Ascending aorta (tissue), 2 donors: ENCODE results near the gene ADARB1. TPM values are rescaled to one million over a fixed set of nuclear protein-coding genes. Genes with fewer than 3 reads are reported as not detected.

Source experiments
- DNase-seq, 2 donors: peaks; one replicate each; pipeline ENCODE4 v3.0.0-alpha.2; 2019; ENCODE audit warnings: low spot score in 2 of 2
- H3K27ac ChIP-seq, 2 donors: fragments of 200-600 bp; sonication (generic); one replicate each; pipeline ENCODE4 v1.5.1; 2016 to 2017; ENCODE audit warnings: mild to moderate bottlenecking in 1 of 2
- H3K27me3 ChIP-seq: fragments of 200-600 bp; sonication (generic); one replicate; pipeline ENCODE4 v1.5.1; 2017
- H3K36me3 ChIP-seq, 2 donors: fragments of 200-600 bp; sonication (generic); one replicate each; pipeline ENCODE4 v1.5.1; 2016
- H3K4me1 ChIP-seq, 2 donors: fragments of 200-600 bp; sonication (generic); one replicate each; pipeline ENCODE4 v1.5.1; 2016 to 2017; ENCODE audit warnings: mild to moderate bottlenecking in 1 of 2
- H3K4me3 ChIP-seq, 2 donors: fragments of 200-600 bp; sonication (generic); one replicate each; pipeline ENCODE4 v1.5.1; 2016 to 2017; ENCODE audit warnings: mild to moderate bottlenecking in 1 of 2
- H3K9me3 ChIP-seq, 2 donors: fragments of 200-600 bp; sonication (generic); one replicate each; pipeline ENCODE4 v1.5.1; 2016
- intact Hi-C: fragments of 100-400 bp; cut with DNase I; formaldehyde crosslinking; loops from one replicate; pipeline ENCODE4 v1.15.1; 2023
- total RNA-seq: library from RNA; depleted of rRNA; stranded (reverse); fragments of >200 nt; gene quantifications from one replicate; pipeline ENCODE4 v1.1.0, GENCODE V29; 2016
- TF ChIP-seq, protein P1 (sequence below), 3 experiments: fragments of 200-600 bp in 2 of 3; fragments of 450-650 bp in 1 of 3; sonication (generic) in 2 of 3; IDR thresholded peaks; one replicate each; pipeline ENCODE4 v1.5.1; 2016 to 2019; ENCODE audit warnings: antibody characterized with exemption in 3 of 3, mild to moderate bottlenecking in 1 of 3, moderate library complexity in 1 of 3

ADARB1 gene
- total RNA-seq, 1 donor from 2014 or later = 82.9 TPM

DNA sequence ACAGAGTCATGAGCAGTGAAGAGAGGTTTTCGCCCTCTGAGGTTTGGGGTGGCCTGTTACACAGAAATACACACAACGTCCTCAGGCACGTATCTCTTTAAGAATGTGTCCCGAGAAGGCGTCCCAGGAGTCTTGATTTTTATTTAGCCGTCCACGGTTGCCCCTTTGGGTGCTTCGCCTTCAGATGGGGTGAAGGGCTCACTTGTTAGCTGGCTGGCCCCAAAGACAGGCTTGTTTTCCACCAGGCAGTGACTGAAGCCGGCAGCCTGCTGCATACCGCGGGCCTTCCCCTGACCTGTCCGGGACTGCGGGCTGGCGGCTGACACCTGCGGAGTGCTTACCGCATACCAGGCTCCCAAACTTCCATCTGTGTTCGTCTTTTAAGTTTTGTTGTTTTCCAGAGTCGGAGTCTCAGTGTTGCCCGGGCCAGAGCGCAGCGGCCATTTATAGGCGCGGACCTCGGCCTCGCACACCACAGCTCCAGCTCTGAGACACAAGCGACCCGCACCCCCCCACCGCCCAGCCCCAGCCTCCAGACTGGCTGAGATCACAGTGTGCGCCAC, 1.6 kb upstream of the ADARB1 start:
- Histone ChIP-seq H3K36me3 (no peaks in the 10 kb centered on the region), H3K9me3 (no peaks in the 10 kb centered on the region), H3K27ac (peak overlapping the region; percentile 87 to 89), H3K4me1 (peaks cover 0 to 10% of the 10 kb centered on the region in 2 donors), H3K27me3 (no peaks in the 10 kb centered on the region), H3K4me3 (peak overlapping the region in 1 of 2 donors; percentile 76)
- peak in 1 of 2 donors; percentile 64 for DNase-seq
- intact Hi-C loops = loop anchor here (5.0 kb wide), 1 partner anchor 71 kb away; no protein-coding TSS in a partner anchor
- TF ChIP-seq, protein P1, sequence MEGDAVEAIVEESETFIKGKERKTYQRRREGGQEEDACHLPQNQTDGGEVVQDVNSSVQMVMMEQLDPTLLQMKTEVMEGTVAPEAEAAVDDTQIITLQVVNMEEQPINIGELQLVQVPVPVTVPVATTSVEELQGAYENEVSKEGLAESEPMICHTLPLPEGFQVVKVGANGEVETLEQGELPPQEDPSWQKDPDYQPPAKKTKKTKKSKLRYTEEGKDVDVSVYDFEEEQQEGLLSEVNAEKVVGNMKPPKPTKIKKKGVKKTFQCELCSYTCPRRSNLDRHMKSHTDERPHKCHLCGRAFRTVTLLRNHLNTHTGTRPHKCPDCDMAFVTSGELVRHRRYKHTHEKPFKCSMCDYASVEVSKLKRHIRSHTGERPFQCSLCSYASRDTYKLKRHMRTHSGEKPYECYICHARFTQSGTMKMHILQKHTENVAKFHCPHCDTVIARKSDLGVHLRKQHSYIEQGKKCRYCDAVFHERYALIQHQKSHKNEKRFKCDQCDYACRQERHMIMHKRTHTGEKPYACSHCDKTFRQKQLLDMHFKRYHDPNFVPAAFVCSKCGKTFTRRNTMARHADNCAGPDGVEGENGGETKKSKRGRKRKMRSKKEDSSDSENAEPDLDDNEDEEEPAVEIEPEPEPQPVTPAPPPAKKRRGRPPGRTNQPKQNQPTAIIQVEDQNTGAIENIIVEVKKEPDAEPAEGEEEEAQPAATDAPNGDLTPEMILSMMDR (IDR thresholded peaks at IDR 0.05) = no peak

DNA sequence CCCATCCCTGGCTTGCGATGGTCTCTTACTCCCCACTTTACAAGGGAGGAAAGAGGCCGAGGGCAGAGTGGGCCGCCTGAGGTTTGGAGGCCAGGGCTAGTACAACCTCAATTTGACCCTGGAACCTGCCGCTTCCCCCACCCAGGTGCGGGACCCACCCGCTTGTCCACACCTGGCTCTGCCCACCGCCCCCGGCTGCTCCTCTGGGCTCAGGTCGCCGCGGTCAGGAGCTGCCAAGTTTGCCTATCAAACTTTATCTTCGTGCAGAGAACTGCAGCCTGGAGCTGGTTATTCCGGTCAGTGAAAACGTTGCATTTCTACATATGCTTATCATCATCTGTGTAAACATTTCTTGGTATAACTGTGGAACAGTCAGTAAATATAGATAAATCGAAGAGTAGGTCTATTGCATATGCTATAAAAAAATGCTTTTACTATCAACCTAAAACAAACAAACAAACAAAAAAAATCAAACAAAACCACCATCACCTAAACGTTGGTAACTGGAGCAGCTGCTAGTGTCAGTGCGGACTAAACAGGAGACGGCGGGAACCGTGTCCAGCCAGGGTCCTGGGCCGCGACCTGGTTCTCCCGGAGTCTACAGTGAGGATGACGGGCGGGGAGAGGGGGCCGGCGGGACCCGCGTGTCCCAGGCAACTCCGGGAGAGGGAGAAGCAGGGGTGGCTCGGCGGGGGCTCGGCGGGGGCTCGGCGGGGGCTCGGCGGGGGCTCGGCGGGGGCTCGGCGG, 906 bp upstream of the ADARB1 start:
- H3K4me1 ChIP-seq = peaks cover 0 to 14% of the 10 kb centered on the region in 2 donors
- no peaks in the 10 kb centered on the region for H3K36me3 ChIP-seq
- TF ChIP-seq, protein P1 (IDR thresholded peaks at IDR 0.05) = no peak
- H3K27ac ChIP-seq = peak overlapping the region; percentile 87 to 89
- peak overlapping the region; percentile 76 to 97 for H3K4me3 ChIP-seq
- H3K9me3 ChIP-seq = no peaks in the 10 kb centered on the region
- intact Hi-C loops = loop anchor here (2.0 to 5.0 kb wide), 3 partner anchors 23 to 71 kb away; no protein-coding TSS in a partner anchor
- DNase-seq = peak in 1 of 2 donors; percentile 75
- H3K27me3 ChIP-seq = no peaks in the 10 kb centered on the region

DNA sequence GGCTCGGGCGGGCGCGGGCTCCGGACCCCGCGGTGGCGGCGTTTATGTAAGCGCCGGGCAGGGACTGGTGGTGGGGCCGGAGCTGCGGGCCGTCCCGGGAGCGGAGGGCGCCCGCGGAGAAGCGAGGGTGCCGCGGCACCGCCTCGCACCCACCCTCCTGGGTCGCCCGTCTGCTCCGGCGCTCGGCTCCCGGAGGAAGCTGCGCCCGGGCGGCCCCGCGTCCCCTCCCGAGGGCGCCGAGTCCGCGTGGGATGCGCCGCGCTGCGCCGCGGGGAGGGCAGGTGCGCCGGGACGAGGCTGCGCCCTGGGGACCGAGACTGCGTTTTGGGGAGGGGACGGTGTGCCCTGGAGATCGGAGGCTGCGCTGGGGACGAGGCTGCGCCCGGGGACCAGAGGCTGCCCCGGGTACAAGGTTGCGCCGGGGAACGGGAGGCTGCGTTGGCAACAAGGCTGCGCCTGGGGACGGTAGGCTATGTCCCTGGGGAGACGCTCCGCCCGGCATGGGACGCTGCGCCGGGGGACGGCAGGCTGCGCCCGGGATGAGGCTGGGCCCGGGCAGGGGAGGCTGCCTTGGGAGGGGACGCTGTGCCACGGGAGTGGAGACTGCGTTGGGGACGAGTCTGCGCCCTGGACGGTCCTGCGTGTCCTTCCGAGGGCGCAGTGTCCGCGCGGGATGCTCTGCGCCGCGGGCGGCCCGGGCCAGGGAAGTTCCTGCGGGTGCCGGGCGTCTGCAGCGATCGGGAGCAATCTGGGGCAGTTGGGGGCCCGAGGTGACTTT, 627 bp downstream of the ADARB1 start:
- Histone ChIP-seq H3K4me1 (peaks cover 6 to 29% of the 10 kb centered on the region in 2 donors), H3K4me3 (peak overlapping the region; percentile 81 to 98), H3K27me3 (no peaks in the 10 kb centered on the region), H3K36me3 (no peaks in the 10 kb centered on the region), H3K27ac (peak overlapping the region; percentile 91), H3K9me3 (no peaks in the 10 kb centered on the region)
- intact Hi-C loops = loop anchor here (1.0 to 5.0 kb wide), 5 partner anchors 24 to 126 kb away; no protein-coding TSS in a partner anchor
- peak in 1 of 2 donors; percentile 68 for DNase-seq
- TF ChIP-seq, protein P1 (IDR thresholded peaks at IDR 0.05) = no peak

DNA sequence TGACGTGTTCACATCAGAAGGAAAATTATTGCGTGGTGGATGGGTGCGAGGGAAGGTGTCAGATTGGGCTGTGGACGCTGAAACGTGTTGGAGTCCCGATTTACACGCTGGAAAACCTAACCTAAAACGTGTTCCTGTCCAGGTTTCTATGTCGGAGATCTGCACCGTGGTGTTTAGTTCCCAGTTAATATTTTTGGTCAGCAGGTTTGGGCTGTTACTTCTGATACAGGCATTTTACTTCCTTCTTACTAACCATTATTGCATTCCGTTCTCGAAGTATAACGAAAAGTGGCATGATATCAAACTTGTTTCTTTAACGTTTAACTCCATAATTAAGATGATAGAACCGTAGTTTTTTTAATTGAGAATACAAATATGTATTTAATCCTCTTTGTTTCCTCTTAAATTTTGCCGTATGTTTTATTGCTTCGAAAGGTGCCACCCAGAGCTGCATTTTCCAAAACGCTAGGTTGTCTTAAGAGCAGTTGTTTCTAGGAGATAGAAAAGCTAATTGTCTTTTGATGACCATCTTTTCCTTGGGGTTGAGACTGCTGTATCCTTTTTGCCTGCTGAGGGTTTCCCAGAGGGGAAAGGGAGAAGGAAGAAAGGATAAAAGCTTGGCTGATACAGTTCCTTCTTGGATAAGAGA, 1.3 kb downstream of the ADARB1 start:
- Histone ChIP-seq H3K27me3 (no peaks in the 10 kb centered on the region), H3K4me3 (peak overlapping the region; percentile 81 to 98), H3K9me3 (no peaks in the 10 kb centered on the region), H3K27ac (peak overlapping the region; percentile 91), H3K4me1 (peaks cover 6 to 34% of the 10 kb centered on the region in 2 donors), H3K36me3 (no peaks in the 10 kb centered on the region)
- no peak for DNase-seq
- TF ChIP-seq, protein P1 (IDR thresholded peaks at IDR 0.05) = no peak
- intact Hi-C loops = loop anchor here (1.0 to 5.0 kb wide), 4 partner anchors 25 to 126 kb away; no protein-coding TSS in a partner anchor

DNA sequence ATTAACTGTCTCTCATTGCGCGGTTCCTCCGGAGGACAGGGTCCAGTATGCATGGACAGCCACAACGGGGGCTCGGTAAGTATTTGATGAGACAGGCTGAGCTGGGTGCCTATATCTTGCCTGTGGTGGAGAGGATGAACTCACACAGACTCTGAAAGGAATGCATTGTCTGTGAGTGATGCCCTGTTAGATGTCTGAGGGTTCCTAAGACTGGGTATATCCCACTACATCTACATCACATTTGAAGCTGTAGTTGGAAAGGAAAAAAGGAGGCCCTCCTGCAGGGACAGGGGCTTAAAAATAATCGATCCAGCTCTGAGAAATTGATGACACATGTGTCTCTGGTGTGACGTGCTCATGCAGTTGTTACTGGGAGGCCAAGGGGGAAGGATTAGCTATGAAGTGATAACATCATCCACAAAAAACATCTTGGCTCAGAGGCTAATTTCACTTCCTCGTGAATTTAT, 1.9 kb downstream of the ADARB1 start:
- Histone ChIP-seq H3K36me3 (peaks cover under 1 to 1% of the 10 kb centered on the region in 2 donors), H3K4me1 (peaks cover 6 to 34% of the 10 kb centered on the region in 2 donors), H3K4me3 (peak overlapping the region; percentile 81 to 98), H3K27me3 (no peaks in the 10 kb centered on the region), H3K9me3 (no peaks in the 10 kb centered on the region), H3K27ac (peak overlapping the region; percentile 91)
- peak in 1 of 2 donors; percentile 57 for DNase-seq
- intact Hi-C loops = loop anchor here (5.0 kb wide), 1 partner anchor 51 kb away; no protein-coding TSS in a partner anchor
- TF ChIP-seq, protein P1 (IDR thresholded peaks at IDR 0.05) = no peak
